Left ventricle myocardium inferior (tissue), 1 donor: ENCODE data around the gene NFASC. TPM values are rescaled to one million over a fixed set of nuclear protein-coding genes. Genes with fewer than 3 reads are reported as not detected.

Experiments
- DNase-seq: peaks from one replicate; pipeline ENCODE4 v3.0.0-alpha.2; 2020
- H3K27ac ChIP-seq: fragments of 200-600 bp; replicated peaks from 2 replicates; pipeline ENCODE4 v1.8.0; 2021
- H3K27me3 ChIP-seq: fragments of 200-600 bp; 2 replicates; pipeline ENCODE4 v1.8.0; 2021; ENCODE audit warnings: low read depth
- H3K36me3 ChIP-seq: fragments of 200-600 bp; 2 replicates; pipeline ENCODE4 v1.8.0; 2021
- H3K4me1 ChIP-seq: fragments of 200-600 bp; 2 replicates; pipeline ENCODE4 v1.8.0; 2021
- H3K4me3 ChIP-seq: fragments of 200-600 bp; 2 replicates; pipeline ENCODE4 v1.8.0; 2021; ENCODE audit warnings: mild to moderate bottlenecking, moderate library complexity
- H3K9me3 ChIP-seq: fragments of 200-600 bp; replicated peaks from 2 replicates; pipeline ENCODE4 v1.8.0; 2021
- intact Hi-C: fragments of 100-400 bp; cut with micrococcal nuclease; formaldehyde crosslinking; loops from one replicate; pipeline ENCODE4 v1.11.0; 2022
- total RNA-seq: library from RNA; stranded (reverse); fragmentation: NEBNext Ultra II Directional; extraction: Animal tissue kit (Norgen Biotek cat#: 25700); gene quantifications from one replicate; pipeline ENCODE4 v1.2.1, GENCODE V29; 2021
- TF ChIP-seq, protein P1 (sequence below): fragments of 200-600 bp; IDR thresholded peaks from 2 replicates; pipeline ENCODE4 v1.8.0; 2021; ENCODE audit warnings: antibody characterized with exemption, mild to moderate bottlenecking, borderline replicate concordance
- donor health status: DM: no; HTN: yes; CAD: no; lungs with severe emphysema.

NFASC gene
- total RNA-seq, 1 donor from 2014 or later, result 8.2 TPM

DNA sequence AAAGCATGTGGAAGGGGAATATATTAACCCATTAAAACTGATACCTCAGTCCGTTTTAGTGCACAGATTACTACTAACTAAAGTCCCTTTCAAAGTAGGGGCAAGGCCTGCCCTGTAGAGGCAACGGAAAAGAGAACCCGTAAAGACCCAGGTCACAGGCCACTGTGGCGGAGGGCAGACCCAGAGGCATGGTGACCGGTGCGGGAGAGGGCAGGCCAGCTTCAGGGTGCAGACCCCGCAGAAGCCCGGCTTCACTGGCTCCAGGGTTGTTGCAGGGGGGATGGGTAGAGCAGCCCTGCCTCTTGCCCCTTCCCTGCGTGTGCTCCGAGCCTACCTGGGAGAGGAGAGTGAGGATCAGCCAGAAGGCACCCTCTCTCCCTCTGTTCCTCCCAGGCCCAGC, 190.1 kb downstream of the NFASC start:
- no peaks in the 10 kb centered on the region for H3K9me3 ChIP-seq
- intact Hi-C loops, result no loop called here
- TF ChIP-seq, protein P1, sequence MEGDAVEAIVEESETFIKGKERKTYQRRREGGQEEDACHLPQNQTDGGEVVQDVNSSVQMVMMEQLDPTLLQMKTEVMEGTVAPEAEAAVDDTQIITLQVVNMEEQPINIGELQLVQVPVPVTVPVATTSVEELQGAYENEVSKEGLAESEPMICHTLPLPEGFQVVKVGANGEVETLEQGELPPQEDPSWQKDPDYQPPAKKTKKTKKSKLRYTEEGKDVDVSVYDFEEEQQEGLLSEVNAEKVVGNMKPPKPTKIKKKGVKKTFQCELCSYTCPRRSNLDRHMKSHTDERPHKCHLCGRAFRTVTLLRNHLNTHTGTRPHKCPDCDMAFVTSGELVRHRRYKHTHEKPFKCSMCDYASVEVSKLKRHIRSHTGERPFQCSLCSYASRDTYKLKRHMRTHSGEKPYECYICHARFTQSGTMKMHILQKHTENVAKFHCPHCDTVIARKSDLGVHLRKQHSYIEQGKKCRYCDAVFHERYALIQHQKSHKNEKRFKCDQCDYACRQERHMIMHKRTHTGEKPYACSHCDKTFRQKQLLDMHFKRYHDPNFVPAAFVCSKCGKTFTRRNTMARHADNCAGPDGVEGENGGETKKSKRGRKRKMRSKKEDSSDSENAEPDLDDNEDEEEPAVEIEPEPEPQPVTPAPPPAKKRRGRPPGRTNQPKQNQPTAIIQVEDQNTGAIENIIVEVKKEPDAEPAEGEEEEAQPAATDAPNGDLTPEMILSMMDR, result no peak
- DNase-seq, result no peak
- no peak overlapping the region for H3K4me3 ChIP-seq
- peaks cover 24% of the 10 kb centered on the region for H3K27me3 ChIP-seq
- H3K4me1 ChIP-seq, result peaks cover 4% of the 10 kb centered on the region
- no peaks in the 10 kb centered on the region for H3K36me3 ChIP-seq
- no peak overlapping the region for H3K27ac ChIP-seq

DNA sequence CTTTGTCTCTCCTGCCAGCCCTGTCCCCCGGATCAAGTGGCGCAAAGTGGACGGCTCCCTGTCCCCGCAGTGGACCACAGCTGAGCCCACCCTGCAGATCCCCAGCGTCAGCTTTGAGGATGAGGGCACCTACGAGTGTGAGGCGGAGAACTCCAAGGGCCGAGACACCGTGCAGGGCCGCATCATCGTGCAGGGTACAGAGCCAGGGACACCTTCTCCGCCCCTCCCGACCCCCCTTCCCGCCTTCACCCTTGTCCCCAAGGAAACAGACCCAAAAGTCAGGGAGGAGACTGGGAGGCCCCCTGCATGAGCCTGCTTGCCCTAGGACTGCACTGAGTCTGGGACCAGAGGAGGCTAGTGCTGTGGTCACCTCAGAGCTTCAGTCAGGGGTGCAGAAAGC, 190.6 kb downstream of the NFASC start:
- H3K9me3 ChIP-seq, result no peaks in the 10 kb centered on the region
- H3K4me3 ChIP-seq, result no peak overlapping the region
- intact Hi-C loops, result no loop called here
- peaks cover 27% of the 10 kb centered on the region for H3K27me3 ChIP-seq
- H3K4me1 ChIP-seq, result peaks cover 4% of the 10 kb centered on the region
- no peak overlapping the region for H3K27ac ChIP-seq
- H3K36me3 ChIP-seq, result no peaks in the 10 kb centered on the region
- DNase-seq, result no peak
- TF ChIP-seq, protein P1, result no peak

DNA sequence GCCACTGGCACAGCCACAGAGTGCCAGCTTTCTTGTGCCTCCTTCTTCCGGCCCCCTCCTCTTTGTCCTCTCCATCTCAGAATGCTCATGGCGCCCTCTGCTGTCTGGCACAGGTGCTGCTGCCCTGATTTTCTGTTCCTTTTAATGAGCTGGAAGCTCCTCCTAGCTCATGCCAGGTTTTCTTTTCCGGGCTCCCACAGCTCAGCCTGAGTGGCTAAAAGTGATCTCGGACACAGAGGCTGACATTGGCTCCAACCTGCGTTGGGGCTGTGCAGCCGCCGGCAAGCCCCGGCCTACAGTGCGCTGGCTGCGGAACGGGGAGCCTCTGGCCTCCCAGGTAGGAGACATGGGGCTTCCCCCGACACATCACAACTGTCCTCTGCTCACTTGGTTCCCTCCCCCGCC, 191.0 kb downstream of the NFASC start:
- Histone ChIP-seq H3K27me3 (peaks cover 28% of the 10 kb centered on the region), H3K36me3 (no peaks in the 10 kb centered on the region), H3K9me3 (no peaks in the 10 kb centered on the region), H3K4me3 (no peak overlapping the region), H3K4me1 (peaks cover 4% of the 10 kb centered on the region), H3K27ac (no peak overlapping the region)
- DNase-seq, result peak; percentile 68
- intact Hi-C loops, result no loop called here
- TF ChIP-seq, protein P1, result peak; percentile 92

DNA sequence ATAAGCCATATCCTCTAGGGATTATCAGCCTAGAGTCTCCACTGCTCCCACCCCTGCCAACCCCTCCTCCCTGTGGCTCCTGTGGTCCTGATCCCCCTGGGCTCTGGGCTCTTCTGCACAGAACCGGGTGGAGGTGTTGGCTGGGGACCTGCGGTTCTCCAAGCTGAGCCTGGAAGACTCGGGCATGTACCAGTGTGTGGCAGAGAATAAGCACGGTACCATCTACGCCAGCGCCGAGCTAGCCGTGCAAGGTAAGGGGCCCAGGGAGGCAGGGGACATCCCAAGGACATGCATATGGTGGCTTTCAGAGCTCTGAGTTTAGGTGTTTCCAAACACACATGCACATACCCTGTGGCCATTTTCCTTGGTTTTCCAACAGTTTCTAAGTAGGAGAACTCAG, 191.7 kb downstream of the NFASC start:
- TF ChIP-seq, protein P1, result no peak
- no peak overlapping the region for H3K27ac ChIP-seq
- no peaks in the 10 kb centered on the region for H3K36me3 ChIP-seq
- H3K9me3 ChIP-seq, result no peaks in the 10 kb centered on the region
- peaks cover 4% of the 10 kb centered on the region for H3K4me1 ChIP-seq
- intact Hi-C loops, result no loop called here
- H3K4me3 ChIP-seq, result no peak overlapping the region
- DNase-seq, result no peak
- peaks cover 23% of the 10 kb centered on the region for H3K27me3 ChIP-seq

DNA sequence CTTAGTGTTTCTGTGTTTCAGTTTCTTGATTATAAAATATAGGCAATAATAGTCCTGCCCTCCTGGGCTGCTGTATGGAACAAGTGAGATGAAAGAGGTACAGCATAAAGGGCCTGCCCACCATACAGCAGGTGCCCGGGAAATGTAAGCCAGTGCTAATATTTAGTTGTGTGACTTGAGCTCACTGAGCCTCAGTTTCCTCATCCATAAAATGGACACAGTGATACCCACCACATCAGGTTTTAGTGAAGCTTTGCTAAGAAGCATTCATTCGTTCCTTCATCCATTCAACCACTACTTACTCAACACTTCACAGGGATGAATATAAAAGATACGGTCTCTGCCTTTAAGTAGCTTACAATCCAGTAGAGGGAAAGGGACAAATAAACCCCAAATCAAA, 192.2 kb downstream of the NFASC start:
- intact Hi-C loops, result no loop called here
- H3K27me3 ChIP-seq, result peaks cover 20% of the 10 kb centered on the region
- peaks cover 4% of the 10 kb centered on the region for H3K4me1 ChIP-seq
- DNase-seq, result no peak
- no peaks in the 10 kb centered on the region for H3K9me3 ChIP-seq
- no peak overlapping the region for H3K4me3 ChIP-seq
- no peaks in the 10 kb centered on the region for H3K36me3 ChIP-seq
- no peak overlapping the region for H3K27ac ChIP-seq
- TF ChIP-seq, protein P1, result no peak

DNA sequence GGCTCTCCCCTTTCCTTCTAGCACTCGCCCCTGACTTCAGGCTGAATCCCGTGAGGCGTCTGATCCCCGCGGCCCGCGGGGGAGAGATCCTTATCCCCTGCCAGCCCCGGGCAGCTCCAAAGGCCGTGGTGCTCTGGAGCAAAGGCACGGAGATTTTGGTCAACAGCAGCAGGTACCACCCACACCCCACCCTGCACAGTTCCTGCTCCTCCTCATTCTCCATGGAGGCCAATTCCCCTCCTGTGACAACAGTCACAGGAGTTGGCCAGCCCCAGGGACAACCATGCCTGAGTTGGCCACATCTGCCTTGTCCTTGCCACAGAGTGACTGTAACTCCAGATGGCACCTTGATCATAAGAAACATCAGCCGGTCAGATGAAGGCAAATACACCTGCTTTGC, 193.6 kb downstream of the NFASC start:
- TF ChIP-seq, protein P1, result no peak
- peaks cover 6% of the 10 kb centered on the region for H3K27me3 ChIP-seq
- no peak overlapping the region for H3K27ac ChIP-seq
- intact Hi-C loops, result no loop called here
- H3K36me3 ChIP-seq, result no peaks in the 10 kb centered on the region
- H3K9me3 ChIP-seq, result no peaks in the 10 kb centered on the region
- peaks cover 11% of the 10 kb centered on the region for H3K4me1 ChIP-seq
- no peak overlapping the region for H3K4me3 ChIP-seq
- DNase-seq, result no peak
